ENCODE measurements around the gene SLC38A3. TPM values are rescaled to one million over a fixed set of nuclear protein-coding genes. Genes with fewer than 3 reads are reported as not detected.

Gene SLC38A3
- total and polyA plus RNA-seq, 2 donors (not counting 3 experiments of a cell fraction or from before 2014, with no cell fraction given), result 0.60 to 1.1 TPM

- intact Hi-C loops (cut with micrococcal nuclease) (no loop called here), dilution Hi-C loops (cut with MboI; ENCODE audit: extremely low pct_ligation_motif_present, low sequenced_read_pairs) (no loop called here)
- ChIA-PET POLR2A (interaction anchor here (0.6 kb wide), 1 partner anchor 11 kb away, joined by 3 read pairs; no protein-coding TSS in a partner anchor), CTCF (interaction anchor here (0.8 to 2.1 kb wide), 4 partner anchors 16 to 53 kb away, joined by 3 to 7 read pairs (median 4); partner anchors contain the start of gene GNAT1)
- H3K27ac ChIP-seq (ENCODE audit: insufficient read depth, low read depth, low read length), result no peak overlapping the region
- no peak for FAIRE-seq
- peaks cover 27% of the 10 kb centered on the region for H3K4me1 ChIP-seq (ENCODE audit: control insufficient read depth, extremely low read depth, insufficient read depth, low read length)
- no peaks in the 10 kb centered on the region for H3K9me3 ChIP-seq (replicated peaks; ENCODE audit: control insufficient read depth, insufficient read depth, low read length)
- TF ChIP-seq POLR2A (IDR thresholded peaks at IDR 0.05; ENCODE audit: low read depth, low read length) (no peak), CTCF (IDR thresholded peaks at IDR 0.05; ENCODE audit: extremely low read depth in 1 of 2, insufficient read depth in 1 of 2, low read depth in 1 of 2, low read length in 2 of 2) (no peak), EZH2 (IDR thresholded peaks at IDR 0.05; ENCODE audit: borderline replicate concordance, low read depth, low read length, severe bottlenecking) (no peak), FOS (IDR thresholded peaks at IDR 0.05; ENCODE audit: borderline replicate concordance, insufficient read depth, low read length) (no peak), JUN (IDR thresholded peaks at IDR 0.05; ENCODE audit: borderline replicate concordance, insufficient read depth, insufficient read length, low read depth) (no peak), POLR2AphosphoS5 (IDR thresholded peaks at IDR 0.05; ENCODE audit: insufficient read depth, low read depth, low read length) (no peak), MYC (IDR thresholded peaks at IDR 0.05; ENCODE audit: low read depth, low read length) (no peak), MAX (IDR thresholded peaks at IDR 0.05; ENCODE audit: insufficient read depth, insufficient read length) (no peak), GATA2 (IDR thresholded peaks at IDR 0.05; ENCODE audit: insufficient read depth, insufficient read length, low read depth, low read length) (no peak)
- no peaks in the 10 kb centered on the region for H3K27me3 ChIP-seq (ENCODE audit: control insufficient read depth in 2 of 2, insufficient read depth in 2 of 2, low read length in 2 of 2)
- no peak for DNase-seq (ENCODE audit: low read depth, low spot score)
- H3K36me3 ChIP-seq (ENCODE audit: control insufficient read depth in 2 of 2, extremely low read depth in 1 of 2, insufficient read depth in 2 of 2, low read length in 2 of 2), result peaks cover 6 to 33% of the 10 kb centered on the region in 2 experiments
- no TSS peak for BruUV-seq (replicated peaks)
- no peak overlapping the region for H2AFZ ChIP-seq (ENCODE audit: low read depth, low read length)
- H3K9me1 ChIP-seq (replicated peaks; ENCODE audit: control insufficient read depth, extremely low read depth, insufficient read depth, low read length), result no peaks in the 10 kb centered on the region
- no peak overlapping the region for H3K9ac ChIP-seq (replicated peaks; ENCODE audit: extremely low read depth, insufficient read depth, low read length)
- H3K4me2 ChIP-seq (ENCODE audit: insufficient read depth, low read length), result no peak overlapping the region
- no peaks in the 10 kb centered on the region for H4K20me1 ChIP-seq (replicated peaks; ENCODE audit: control insufficient read depth, extremely low read depth, insufficient read depth, low read length)
- H3K4me3 ChIP-seq (replicated peaks in 1 of 3; ENCODE audit: insufficient read depth in 1 of 3, low read depth in 1 of 3, low read length in 3 of 3), result no peak overlapping the region
- peaks cover 37% of the 10 kb centered on the region for H3K79me2 ChIP-seq (ENCODE audit: control insufficient read depth, insufficient read depth, low read length)
Observed at GRCh38 chr3:50173685-50174516, 31.2 kb upstream of the SLC38A3 start.
